ENCODE results near the gene SOX8.

Gene SOX8

GRCh38 chr16:981695-982144 lies at the start of gene SOX8:
SOX8 (plus strand) TSS chr16:981770; CDS start chr16:981923, 153 bp downstream.
- TF ChIP-seq ZNF274 (IDR thresholded peaks at IDR 0.05; ENCODE audit: low read depth, low read length), result no peak
- peak within 1 kb of the TSS; percentile 36; the same call in 1 of the 2 replicates for H3K4me3 ChIP-seq (ENCODE audit: low read length)

GRCh38 chr16:932831-933330 lies 48.7 kb upstream of the SOX8 start:
- TF ChIP-seq ZNF274 (IDR thresholded peaks at IDR 0.05; ENCODE audit: low read depth, low read length), result no peak
- no peak overlapping the region for H3K4me3 ChIP-seq (ENCODE audit: low read length)

- TF ChIP-seq ZNF274 (IDR thresholded peaks at IDR 0.05; ENCODE audit: low read depth, low read length), result no peak
- no peak overlapping the region for H3K4me3 ChIP-seq (ENCODE audit: low read length)
Measured at GRCh38 chr16:933581-933980, 48.0 kb upstream of the SOX8 start.

- no peak for TF ChIP-seq ZNF274 (IDR thresholded peaks at IDR 0.05; ENCODE audit: low read depth, low read length)
- no peak overlapping the region for H3K4me3 ChIP-seq (ENCODE audit: low read length)
Measured at GRCh38 chr16:934178-934577, 47.4 kb upstream of the SOX8 start.

- H3K4me3 ChIP-seq (ENCODE audit: low read length), result no peak overlapping the region
- TF ChIP-seq ZNF274 (IDR thresholded peaks at IDR 0.05; ENCODE audit: low read depth, low read length), result no peak
Measured at GRCh38 chr16:935684-936083, 45.9 kb upstream of the SOX8 start.

GRCh38 chr16:937311-937710 lies 44.3 kb upstream of the SOX8 start:
- no peak for TF ChIP-seq ZNF274 (IDR thresholded peaks at IDR 0.05; ENCODE audit: low read depth, low read length)
- no peak overlapping the region for H3K4me3 ChIP-seq (ENCODE audit: low read length)

GRCh38 chr16:937723-938122 lies 43.8 kb upstream of the SOX8 start:
- no peak overlapping the region for H3K4me3 ChIP-seq (ENCODE audit: low read length)
- TF ChIP-seq ZNF274 (IDR thresholded peaks at IDR 0.05; ENCODE audit: low read depth, low read length), result no peak

- no peak overlapping the region for H3K4me3 ChIP-seq (ENCODE audit: low read length)
Measured at GRCh38 chr16:938136-938535, 43.4 kb upstream of the SOX8 start.

GRCh38 chr16:938752-939151 lies 42.8 kb upstream of the SOX8 start:
- no peak for TF ChIP-seq ZNF274 (IDR thresholded peaks at IDR 0.05; ENCODE audit: low read depth, low read length)

More at GRCh38 chr16:938136-938535, 43.4 kb upstream of the SOX8 start:
- no peak for TF ChIP-seq ZNF274 (IDR thresholded peaks at IDR 0.05; ENCODE audit: low read depth, low read length)

GRCh38 chr16:939311-939710 lies 42.3 kb upstream of the SOX8 start:
- TF ChIP-seq ZNF274 (IDR thresholded peaks at IDR 0.05; ENCODE audit: low read depth, low read length), result no peak
- no peak overlapping the region for H3K4me3 ChIP-seq (ENCODE audit: low read length)

More at GRCh38 chr16:938752-939151, 42.8 kb upstream of the SOX8 start:
- no peak overlapping the region for H3K4me3 ChIP-seq (ENCODE audit: low read length)

- H3K4me3 ChIP-seq (ENCODE audit: low read length), result no peak overlapping the region
- TF ChIP-seq ZNF274 (IDR thresholded peaks at IDR 0.05; ENCODE audit: low read depth, low read length), result no peak
Measured at GRCh38 chr16:939941-940340, 41.6 kb upstream of the SOX8 start.

GRCh38 chr16:942436-943060 lies 39.0 kb upstream of the SOX8 start:
- no peak for TF ChIP-seq ZNF274 (IDR thresholded peaks at IDR 0.05; ENCODE audit: low read depth, low read length)
- H3K4me3 ChIP-seq (ENCODE audit: low read length), result no peak overlapping the region

GRCh38 chr16:943971-944370 lies 37.6 kb upstream of the SOX8 start:
- no peak for TF ChIP-seq ZNF274 (IDR thresholded peaks at IDR 0.05; ENCODE audit: low read depth, low read length)
- H3K4me3 ChIP-seq (ENCODE audit: low read length), result no peak overlapping the region

- TF ChIP-seq ZNF274 (IDR thresholded peaks at IDR 0.05; ENCODE audit: low read depth, low read length), result no peak
- H3K4me3 ChIP-seq (ENCODE audit: low read length), result no peak overlapping the region
Measured at GRCh38 chr16:945271-946047, 36.1 kb upstream of the SOX8 start.

- no peak for TF ChIP-seq ZNF274 (IDR thresholded peaks at IDR 0.05; ENCODE audit: low read depth, low read length)
- no peak overlapping the region for H3K4me3 ChIP-seq (ENCODE audit: low read length)
Measured at GRCh38 chr16:946048-946395, 35.5 kb upstream of the SOX8 start.

All from GM08714 (cell line).